Tibial nerve (tissue), 4 donors: ENCODE measurements around the gene UBE2Z.

Experiments used
- CTCF ChIP-seq, 5 experiments: fragments of 200-600 bp in 3 of 5; fragments of 450-650 bp in 2 of 5; sonication (generic) in 3 of 5; IDR thresholded peaks; one replicate each; pipeline ENCODE4 v1.5.1; 2016 to 2019; ENCODE audit warnings: antibody characterized with exemption in 5 of 5, mild to moderate bottlenecking in 3 of 5, moderate library complexity in 2 of 5
- EP300 ChIP-seq, 2 donors: sonication (generic); formaldehyde crosslinking; IDR thresholded peaks; one replicate each; pipeline ENCODE4 v1.6.1; 2017; ENCODE audit warnings: antibody characterized with exemption in 2 of 2, mild to moderate bottlenecking in 1 of 2

DNA sequence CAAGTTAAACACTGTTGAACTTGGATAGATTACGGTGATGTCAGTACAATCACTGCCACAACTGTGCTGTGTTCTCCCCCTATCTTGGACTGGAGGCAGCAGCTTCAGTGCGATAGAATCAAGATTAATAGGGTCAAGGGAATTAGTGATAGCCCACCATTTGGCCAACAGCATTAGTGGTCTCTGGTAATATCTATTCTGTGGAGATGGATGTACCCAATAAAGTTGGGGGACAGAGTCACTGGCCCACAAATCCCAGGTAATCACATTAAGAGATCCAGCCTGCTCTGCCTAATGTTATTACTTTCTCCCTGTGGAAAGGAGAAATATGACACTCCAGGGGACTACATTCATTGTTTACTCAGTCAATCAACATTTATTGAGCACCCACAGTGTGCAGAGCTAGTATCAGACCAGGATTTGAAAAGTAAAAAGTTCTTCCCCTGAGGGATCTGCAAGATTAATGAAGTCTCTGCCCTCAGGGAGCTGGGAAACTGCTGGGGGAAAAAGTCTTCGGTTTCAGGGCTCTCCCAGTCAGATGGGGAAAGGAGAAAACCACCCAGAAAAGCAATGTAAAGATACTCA, 39.2 kb upstream of the UBE2Z start:
- TF ChIP-seq CTCF (IDR thresholded peaks at IDR 0.05) (no peak), EP300 (IDR thresholded peaks at IDR 0.05) (no peak)
